HG02571 (cell line): ENCODE results near the gene ZDHHC7.
"Not testable (repeated sequence)": the region's sequence is repeated elsewhere in the genome, so short reads cannot be mapped to it uniquely, and the experiment has no call there.

ENCODE experiments used
- ATAC-seq: cut with Tn5 transposase; IDR thresholded peaks from one replicate; pipeline ENCODE4 v1.9.1; 2021; ENCODE audit warnings: mild to moderate bottlenecking, moderate library complexity; ENCODE audit not compliant: unreplicated experiment

ZDHHC7 gene

DNA sequence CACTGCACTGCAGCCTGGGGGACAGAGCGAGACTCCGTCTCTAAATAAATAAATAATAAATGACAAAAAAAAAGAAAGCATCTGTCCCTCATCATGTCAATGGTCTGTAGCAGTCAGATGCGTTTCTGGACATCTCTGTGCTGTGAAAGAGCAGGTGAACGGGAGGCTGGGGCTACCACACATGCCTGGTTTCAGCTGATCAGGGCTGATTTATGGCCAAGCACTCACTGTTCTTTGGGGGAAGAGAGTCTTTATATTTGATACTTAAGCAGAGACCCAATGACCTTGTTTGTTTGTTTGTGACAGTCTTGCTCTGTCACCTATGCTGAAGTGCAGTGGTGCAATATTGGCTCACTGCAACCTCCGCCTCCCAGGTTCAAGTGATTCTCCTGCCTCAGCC is 33.7 kb upstream of the ZDHHC7 start:
- ATAC-seq, result no peak

- ATAC-seq, result no peak
These were observed 31.3 kb upstream of the ZDHHC7 start for GRCh38 chr16:85042606-85043005.

DNA sequence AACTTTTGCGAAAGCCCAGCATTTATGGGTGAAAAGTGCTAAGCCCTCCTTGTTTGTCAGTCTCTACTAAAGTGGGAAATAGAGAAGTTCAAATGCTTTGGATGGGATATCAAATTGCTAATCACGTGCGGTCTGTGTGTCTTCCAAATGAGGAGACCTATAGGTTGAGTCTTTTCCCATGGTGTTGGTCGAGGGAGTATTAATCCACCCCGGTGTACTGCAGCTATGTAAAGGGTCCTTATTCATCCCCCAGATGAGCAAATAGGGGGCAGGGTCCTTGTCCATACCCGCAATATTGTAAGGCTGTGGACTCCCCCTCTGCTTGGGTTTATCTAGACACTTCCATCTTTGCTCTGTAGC is 30.8 kb upstream of the ZDHHC7 start:
- ATAC-seq, result no peak

DNA sequence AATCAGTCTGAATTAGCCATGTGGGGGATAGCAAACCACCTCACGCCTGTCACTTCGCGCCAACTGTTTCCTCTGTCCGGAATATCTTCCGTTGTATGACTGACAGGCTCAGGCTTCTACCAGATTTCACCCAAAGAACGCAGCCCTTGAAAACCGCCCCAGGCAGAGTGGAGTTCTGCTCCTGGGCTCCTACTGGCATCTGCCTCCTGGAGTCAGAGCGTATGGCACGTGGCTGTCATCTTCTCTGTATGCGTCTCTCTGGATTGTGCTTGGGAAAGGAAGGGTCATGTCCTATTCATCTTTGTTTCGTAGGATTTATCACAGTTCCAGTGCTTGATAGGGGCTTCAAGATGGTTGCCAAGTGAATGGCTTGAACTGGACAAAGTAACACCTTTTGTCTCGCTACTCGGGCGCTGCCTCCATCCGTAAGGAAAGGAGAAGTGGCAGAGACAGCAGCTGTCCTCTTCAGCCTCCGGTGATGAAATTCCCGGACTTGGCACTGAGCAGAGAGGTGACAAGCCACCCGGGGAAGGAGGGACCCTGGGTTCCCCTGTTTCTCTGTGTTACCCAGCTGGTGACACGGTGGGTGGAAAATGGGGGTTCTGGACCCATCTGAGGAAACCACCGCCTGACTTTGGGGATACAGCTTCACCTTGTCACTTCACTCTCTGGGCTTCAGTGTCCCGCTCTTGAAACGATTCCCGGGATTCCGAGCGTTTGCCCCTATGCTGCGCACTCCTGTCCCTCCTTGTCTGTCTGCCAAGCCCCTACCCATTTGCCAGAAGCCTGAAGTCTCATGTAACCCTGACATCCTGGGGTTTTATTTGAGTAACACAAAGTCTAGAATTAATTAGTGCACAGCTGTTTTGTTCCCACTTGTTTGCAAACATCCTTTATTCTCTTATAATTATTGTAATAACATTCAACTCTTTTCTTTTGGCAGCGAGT is 30.2 kb upstream of the ZDHHC7 start:
- ATAC-seq, result no peak

- ATAC-seq, result no peak
These were observed 29.4 kb upstream of the ZDHHC7 start for GRCh38 chr16:85040685-85041084.

- no peak for ATAC-seq
These were observed 26.4 kb upstream of the ZDHHC7 start for GRCh38 chr16:85037721-85038120.

DNA sequence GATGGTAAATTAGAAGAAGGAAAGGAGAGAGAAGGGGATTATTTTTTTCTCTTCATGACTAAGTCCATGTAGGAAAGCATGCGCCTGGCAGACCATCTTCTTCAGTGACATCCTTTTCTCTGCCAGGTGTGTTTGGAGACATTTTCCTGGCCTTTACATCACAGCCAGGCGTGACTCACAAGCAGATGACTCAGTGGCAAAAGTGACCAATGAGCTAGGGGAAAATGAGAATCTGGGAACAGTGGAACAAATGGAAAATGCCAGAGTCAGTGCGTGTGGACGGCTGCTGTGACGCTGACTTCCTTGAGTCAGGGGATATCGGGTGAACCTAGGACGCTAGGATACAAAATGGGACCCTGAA is 25.7 kb upstream of the ZDHHC7 start:
- ATAC-seq, result no peak

- ATAC-seq, result no peak
These were observed 25.1 kb upstream of the ZDHHC7 start for GRCh38 chr16:85036236-85037049.

DNA sequence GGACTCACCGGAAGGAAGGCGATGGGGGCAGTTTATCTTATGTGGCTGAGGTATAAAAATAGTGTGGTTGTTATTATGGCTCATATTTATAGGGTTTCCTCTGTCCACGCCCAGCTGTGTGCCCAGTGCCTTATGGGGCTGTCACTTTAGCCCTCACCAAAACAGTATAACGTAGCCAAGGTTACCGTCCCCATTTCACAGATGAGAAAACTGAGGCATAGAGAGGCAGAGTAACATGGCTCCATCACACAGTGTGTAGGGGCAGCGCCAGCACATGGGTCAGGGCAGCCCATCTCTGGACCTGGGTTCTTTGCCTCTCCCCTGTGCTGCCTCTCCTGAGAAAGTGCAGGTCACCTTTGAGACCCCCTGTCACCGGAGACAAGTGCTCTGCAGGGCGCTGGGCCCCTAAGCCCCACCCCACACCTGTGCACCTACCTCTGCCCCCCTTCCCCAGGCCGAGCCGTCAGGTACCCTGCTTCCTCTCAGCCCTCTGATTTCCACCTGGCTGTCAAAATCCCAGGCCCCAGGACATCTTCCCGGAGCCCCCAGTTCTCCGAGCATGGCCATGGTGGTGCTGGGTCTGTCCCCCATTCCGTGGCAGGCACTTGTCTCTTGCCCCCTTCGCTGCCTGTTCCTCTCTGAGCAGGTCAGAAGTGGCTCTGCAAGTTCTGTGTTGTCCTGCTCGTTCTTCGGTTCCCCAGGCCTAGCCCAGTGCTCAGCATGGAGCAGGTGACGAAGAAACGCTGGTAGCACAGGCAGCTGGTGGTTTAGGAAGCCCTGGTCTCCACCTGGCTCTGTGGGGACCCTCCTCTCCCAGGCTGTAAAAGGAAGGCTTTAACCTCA is 23.5 kb upstream of the ZDHHC7 start:
- no peak for ATAC-seq

GRCh38 chr16:85033171-85033570 is 21.8 kb upstream of the ZDHHC7 start:
- ATAC-seq, result no peak

DNA sequence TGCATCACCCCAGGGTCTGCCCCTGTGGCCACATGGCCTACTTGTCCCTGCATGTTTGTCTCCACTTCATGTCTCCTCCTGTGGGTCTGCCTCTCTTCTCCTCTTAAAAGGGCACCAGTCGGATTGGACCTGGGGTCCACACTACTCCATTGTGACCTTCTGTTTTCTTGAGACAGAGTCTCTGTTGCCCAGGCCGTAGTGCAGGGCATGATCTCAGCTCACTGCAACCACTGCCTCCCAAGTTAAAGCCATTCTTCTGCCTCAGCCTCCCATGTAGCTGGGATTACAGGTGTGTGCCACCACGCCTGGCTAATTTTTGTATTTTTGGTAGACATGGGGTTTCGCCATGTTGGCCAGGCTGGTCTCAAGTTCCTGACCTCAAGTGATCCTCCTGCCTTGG is 20.9 kb upstream of the ZDHHC7 start:
- ATAC-seq, result not testable (repeated sequence)

DNA sequence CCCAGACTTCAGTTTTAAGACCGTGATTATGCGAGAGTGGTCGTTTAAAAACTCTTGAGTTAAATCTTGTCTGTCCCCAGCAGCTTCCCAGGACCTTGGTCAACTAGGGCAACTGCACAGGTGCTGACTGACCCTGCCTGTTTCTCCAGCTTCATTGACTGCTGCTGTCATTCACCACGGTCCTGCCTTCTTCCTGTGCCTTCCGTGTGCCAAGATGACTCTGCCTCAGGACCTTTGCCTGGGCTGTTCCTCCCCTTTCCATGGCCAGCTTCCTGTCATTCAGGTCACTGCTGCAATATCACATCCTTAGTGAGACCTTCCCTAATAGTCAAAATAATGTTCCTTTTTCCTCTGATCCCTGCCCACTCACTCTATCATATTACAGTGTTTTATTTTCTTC is 20.1 kb upstream of the ZDHHC7 start:
- no peak for ATAC-seq

GRCh38 chr16:85029981-85030401 is 18.7 kb upstream of the ZDHHC7 start:
- ATAC-seq, result no peak

DNA sequence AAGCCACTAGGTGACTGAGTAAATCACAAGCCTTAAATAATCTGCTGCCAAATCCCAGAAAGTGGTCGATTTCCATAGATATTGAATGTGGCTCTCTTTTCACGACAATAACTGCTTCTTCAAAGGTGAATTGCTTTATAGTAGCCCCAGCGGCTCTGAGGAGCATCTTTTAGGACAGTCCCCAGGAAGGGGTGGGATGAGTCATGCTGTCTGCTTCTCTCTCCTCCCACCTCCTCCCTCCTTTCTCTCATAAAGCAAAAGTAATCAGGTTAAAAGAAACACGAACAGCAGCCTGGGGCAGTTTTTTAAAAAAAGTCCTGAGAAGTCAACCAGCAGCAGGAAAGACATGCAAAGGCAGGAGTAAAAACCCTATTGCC is 18.1 kb upstream of the ZDHHC7 start:
- no peak for ATAC-seq

DNA sequence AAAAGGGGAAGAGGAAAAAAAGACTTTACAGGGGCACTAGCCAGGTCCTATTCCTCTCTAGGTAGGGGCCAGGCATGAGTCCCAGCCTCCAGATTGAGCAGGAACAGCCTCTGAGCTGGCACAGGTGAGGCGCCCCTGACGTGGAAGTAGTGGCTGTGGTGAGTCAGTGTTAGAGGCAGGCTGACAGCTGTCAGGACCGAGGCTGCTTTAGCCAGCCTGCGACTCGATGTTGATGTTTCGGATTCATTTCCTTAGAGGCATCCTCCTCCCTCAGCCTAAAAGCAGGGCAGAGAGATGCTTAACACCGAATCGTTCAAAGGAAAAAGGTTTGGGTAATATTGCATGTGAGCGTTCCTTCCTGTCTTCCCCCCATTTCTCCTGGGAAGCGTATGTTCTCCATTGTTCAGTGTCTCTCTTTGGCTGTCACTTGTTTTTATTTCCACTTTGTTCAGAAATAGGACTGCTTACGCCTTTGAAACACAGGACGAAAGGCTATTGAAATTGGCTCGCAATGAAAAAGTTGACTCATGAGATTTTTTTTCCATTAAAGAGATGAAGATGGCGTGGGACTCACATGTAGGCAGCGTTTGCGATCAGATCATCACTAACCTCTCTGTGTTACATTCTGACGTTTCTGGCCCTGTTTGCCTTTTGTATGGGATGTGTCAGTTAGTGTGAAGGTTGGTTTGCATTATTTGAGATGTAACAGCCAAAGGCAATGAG is 17.5 kb upstream of the ZDHHC7 start:
- ATAC-seq, result peak; percentile 38

GRCh38 chr16:85027958-85028684 is 16.8 kb upstream of the ZDHHC7 start:
- peak; percentile 18 for ATAC-seq

- peak; percentile 72 for ATAC-seq
These were observed 16.1 kb upstream of the ZDHHC7 start, which contains the start of gene KIAA0513 for GRCh38 chr16:85027349-85027957. KIAA0513 (plus strand) TSS chr16:85027795; CDS start chr16:85067072, 39,277 bp downstream.

- no peak for ATAC-seq
These were observed 15.4 kb upstream of the ZDHHC7 start for GRCh38 chr16:85026703-85027102.
